ENCODE measurements around the gene HOXA9.

The HOXA9 gene

DNA sequence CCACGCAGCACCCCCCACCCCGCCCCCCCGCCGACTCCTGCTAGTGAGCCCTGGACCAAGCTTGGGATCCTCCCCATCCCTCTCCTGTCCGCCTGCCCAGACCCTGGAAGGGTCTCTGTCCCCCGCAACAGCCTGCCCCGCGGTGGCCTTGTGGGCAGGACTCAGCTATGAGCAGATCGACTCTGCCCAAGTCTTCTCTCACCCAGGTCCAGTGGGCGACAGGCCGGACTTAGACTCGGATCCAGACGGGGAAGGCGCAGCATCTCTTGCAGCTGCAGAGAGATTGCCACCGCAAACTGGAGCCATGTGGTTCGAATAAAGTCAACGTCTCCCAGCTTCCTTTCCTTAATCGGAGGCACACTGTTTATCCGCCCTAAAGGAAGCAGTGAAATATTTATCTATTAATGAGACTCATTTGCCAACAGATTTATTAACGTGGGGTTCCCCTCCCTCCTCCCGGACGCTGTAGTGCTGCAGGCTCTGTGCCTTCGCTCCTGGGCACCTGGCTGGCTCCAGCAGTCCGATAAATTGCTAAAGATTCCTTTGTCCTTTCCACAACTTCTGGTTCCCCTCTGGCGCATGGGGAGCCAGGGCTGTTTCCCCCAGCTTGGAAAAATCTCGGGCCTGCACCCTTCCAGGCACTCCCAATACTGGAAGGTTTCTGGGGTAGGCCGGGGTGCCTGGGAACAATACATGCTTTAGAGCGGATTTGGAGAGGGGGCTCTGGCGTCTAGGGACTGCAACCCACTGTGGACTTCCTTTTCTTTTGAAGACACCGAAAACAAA lies 8.2 kb downstream of the HOXA9 start:
- Mint-ChIP-seq H3K27me3 (peaks cover 100% of the 10 kb centered on the region), H3K27ac (peak overlapping the region; percentile 80), H3K9me3 (peaks cover 1% of the 10 kb centered on the region), H3K4me3 (peak overlapping the region; percentile 48), H3K4me1 (peaks cover 21% of the 10 kb centered on the region), H3K36me3 (peaks cover 6% of the 10 kb centered on the region)
- peak; percentile 17 for DNase-seq
- CTCF ChIA-PET, result no interaction called here

- CTCF ChIA-PET, result no interaction called here
- peak within 1 kb of the TSS; percentile 80 for H3K27ac Mint-ChIP-seq
- H3K9me3 Mint-ChIP-seq, result peaks cover 1% of the 10 kb centered on the region
- H3K27me3 Mint-ChIP-seq, result peaks cover 100% of the 10 kb centered on the region
- H3K4me1 Mint-ChIP-seq, result peaks cover 26% of the 10 kb centered on the region
- peaks cover 6% of the 10 kb centered on the region for H3K36me3 Mint-ChIP-seq
- H3K4me3 Mint-ChIP-seq, result peak within 1 kb of the TSS; percentile 48
- DNase-seq, result no peak
Measured at GRCh38 chr7:27156508-27156898, 8.8 kb downstream of the HOXA9 start, which contains the start of gene HOXA7. Gene HOXA7, minus strand, starts transcription at chr7:27156675. Its CDS starts 130 bp downstream, at chr7:27156545.

- peaks cover 1% of the 10 kb centered on the region for H3K9me3 Mint-ChIP-seq
- H3K27ac Mint-ChIP-seq, result peak overlapping the region; percentile 70
- CTCF ChIA-PET, result no interaction called here
- peaks cover 28% of the 10 kb centered on the region for H3K4me1 Mint-ChIP-seq
- peaks cover 6% of the 10 kb centered on the region for H3K36me3 Mint-ChIP-seq
- peaks cover 100% of the 10 kb centered on the region for H3K27me3 Mint-ChIP-seq
- H3K4me3 Mint-ChIP-seq, result peak overlapping the region; percentile 33
- DNase-seq, result no peak
Measured at GRCh38 chr7:27155816-27156507, 9.4 kb downstream of the HOXA9 start.

- no peak for DNase-seq
- Mint-ChIP-seq H3K36me3 (peaks cover 6% of the 10 kb centered on the region), H3K27ac (peak overlapping the region; percentile 61), H3K27me3 (peaks cover 100% of the 10 kb centered on the region), H3K9me3 (peaks cover 1% of the 10 kb centered on the region), H3K4me1 (peaks cover 26% of the 10 kb centered on the region), H3K4me3 (peak overlapping the region; percentile 33)
- CTCF ChIA-PET, result no interaction called here
Measured at GRCh38 chr7:27154901-27155815, 10.2 kb downstream of the HOXA9 start.

GRCh38 chr7:27154369-27154768 lies 11.0 kb downstream of the HOXA9 start:
- DNase-seq, result no peak
- no peak overlapping the region for H3K27ac Mint-ChIP-seq
- peaks cover 100% of the 10 kb centered on the region for H3K27me3 Mint-ChIP-seq
- no peak overlapping the region for H3K4me3 Mint-ChIP-seq
- H3K9me3 Mint-ChIP-seq, result peaks cover 1% of the 10 kb centered on the region
- CTCF ChIA-PET, result no interaction called here
- H3K4me1 Mint-ChIP-seq, result peaks cover 24% of the 10 kb centered on the region
- peaks cover 6% of the 10 kb centered on the region for H3K36me3 Mint-ChIP-seq

DNA sequence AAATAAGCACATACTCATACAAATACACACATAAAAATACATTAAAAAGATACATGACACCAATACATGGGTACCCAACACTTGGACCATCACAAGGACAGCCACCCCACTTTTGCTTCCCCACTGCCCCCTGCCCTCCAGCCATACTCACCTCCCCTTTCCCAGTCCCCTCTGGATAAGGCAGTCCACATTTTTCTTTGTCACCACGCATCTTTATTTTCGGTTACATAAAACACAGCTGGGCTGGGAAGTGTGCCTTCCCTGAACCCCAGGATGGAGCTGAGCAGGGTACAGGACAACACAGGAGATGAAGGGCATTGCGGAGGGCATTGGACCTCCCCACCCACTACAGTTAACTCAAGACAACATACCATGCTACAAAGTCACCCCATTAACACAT lies 11.8 kb downstream of the HOXA9 start:
- peaks cover 22% of the 10 kb centered on the region for H3K4me1 Mint-ChIP-seq
- peak overlapping the region; percentile 52 for H3K27ac Mint-ChIP-seq
- CTCF ChIA-PET, result no interaction called here
- DNase-seq, result no peak
- H3K4me3 Mint-ChIP-seq, result no peak overlapping the region
- peaks cover 100% of the 10 kb centered on the region for H3K27me3 Mint-ChIP-seq
- peaks cover 3% of the 10 kb centered on the region for H3K36me3 Mint-ChIP-seq
- H3K9me3 Mint-ChIP-seq, result peaks cover 1% of the 10 kb centered on the region

GRCh38 chr7:27152816-27153442 lies 12.4 kb downstream of the HOXA9 start:
- peaks cover 100% of the 10 kb centered on the region for H3K27me3 Mint-ChIP-seq
- DNase-seq, result no peak
- no peak overlapping the region for H3K4me3 Mint-ChIP-seq
- CTCF ChIA-PET, result interaction anchor here (1.0 kb wide), 1 partner anchor 56 kb away, joined by 4 read pairs; no protein-coding TSS in a partner anchor
- H3K9me3 Mint-ChIP-seq, result peaks cover 1% of the 10 kb centered on the region
- peaks cover 27% of the 10 kb centered on the region for H3K4me1 Mint-ChIP-seq
- peak overlapping the region; percentile 52 for H3K27ac Mint-ChIP-seq
- H3K36me3 Mint-ChIP-seq, result peaks cover 1% of the 10 kb centered on the region

DNA sequence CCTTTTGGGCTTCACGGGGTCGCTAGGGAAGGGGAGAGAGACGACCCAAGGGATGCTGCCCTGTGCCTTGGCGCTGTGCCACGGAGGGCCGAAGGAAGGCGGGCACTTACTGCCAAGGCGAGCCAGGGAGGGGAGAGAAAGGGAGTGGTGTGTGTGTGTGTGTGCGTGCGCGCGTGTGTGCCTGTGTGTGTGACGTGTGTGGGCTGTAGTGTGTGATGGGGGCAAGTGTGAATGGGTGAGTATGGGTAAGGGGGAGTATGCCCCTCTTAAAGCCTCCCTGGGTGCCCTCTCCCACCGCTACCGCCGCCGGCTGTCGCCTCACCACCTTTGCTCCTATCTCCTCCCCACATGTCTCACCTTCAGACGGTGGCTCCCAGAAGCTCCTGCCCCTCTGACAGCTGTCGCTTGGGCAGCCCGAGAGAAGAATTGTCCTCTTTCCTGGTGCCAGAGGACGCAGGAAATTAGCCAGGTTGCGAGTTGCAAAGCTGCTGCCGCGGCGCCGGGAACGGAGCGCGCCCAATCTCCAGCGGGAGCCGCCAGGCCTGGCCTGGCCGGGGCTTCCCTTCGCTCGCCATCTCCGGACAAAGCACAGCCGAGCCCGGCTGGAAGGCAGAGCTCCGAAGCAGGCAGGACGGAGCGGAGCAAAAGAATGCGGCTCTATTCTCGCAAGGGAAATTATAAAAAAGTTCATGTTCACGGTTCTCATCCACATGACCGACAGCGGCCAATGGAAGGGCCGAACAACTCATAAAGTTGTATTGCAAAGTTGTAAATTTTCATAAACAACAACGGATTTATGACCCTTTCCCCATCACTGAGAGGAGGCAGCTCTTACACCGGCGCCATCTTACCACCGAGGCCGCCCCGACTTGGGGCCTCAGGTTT lies 13.2 kb downstream of the HOXA9 start, which contains the start of gene HOXA3:
TSS of gene HOXA3 (minus strand) at position 653 of the 885 bp plus-strand sequence. CDS start 41,943 bp downstream, outside the sequence.
- H3K27ac Mint-ChIP-seq, result peak within 1 kb of the TSS; percentile 71
- peaks cover 1% of the 10 kb centered on the region for H3K36me3 Mint-ChIP-seq
- CTCF ChIA-PET, result interaction anchor here (1.0 to 1.7 kb wide), 2 partner anchors 55 to 56 kb away, joined by 4 to 6 read pairs; partner anchors contain the start of gene HOXA1
- H3K4me3 Mint-ChIP-seq, result peak within 1 kb of the TSS; percentile 54
- peaks cover 1% of the 10 kb centered on the region for H3K9me3 Mint-ChIP-seq
- H3K27me3 Mint-ChIP-seq, result peaks cover 100% of the 10 kb centered on the region
- no peak for DNase-seq
- H3K4me1 Mint-ChIP-seq, result peaks cover 27% of the 10 kb centered on the region

- CTCF ChIA-PET, result interaction anchor here (0.8 to 2.0 kb wide), 6 partner anchors 10 to 89 kb away, joined by 3 to 15 read pairs (median 4); partner anchors contain the start of gene HOXA1
- peak overlapping the region; percentile 54 for H3K4me3 Mint-ChIP-seq
- DNase-seq, result no peak
- H3K27ac Mint-ChIP-seq, result peak overlapping the region; percentile 71
- peaks cover 1% of the 10 kb centered on the region for H3K36me3 Mint-ChIP-seq
- peaks cover 27% of the 10 kb centered on the region for H3K4me1 Mint-ChIP-seq
- peaks cover 100% of the 10 kb centered on the region for H3K27me3 Mint-ChIP-seq
- peaks cover 1% of the 10 kb centered on the region for H3K9me3 Mint-ChIP-seq
Measured at GRCh38 chr7:27151341-27151930, 13.9 kb downstream of the HOXA9 start.

- peak overlapping the region; percentile 54 for H3K4me3 Mint-ChIP-seq
- peaks cover 27% of the 10 kb centered on the region for H3K4me1 Mint-ChIP-seq
- H3K36me3 Mint-ChIP-seq, result peaks cover 1% of the 10 kb centered on the region
- peak; percentile 63 for DNase-seq
- H3K27ac Mint-ChIP-seq, result no peak overlapping the region
- H3K9me3 Mint-ChIP-seq, result peaks cover 1% of the 10 kb centered on the region
- H3K27me3 Mint-ChIP-seq, result peaks cover 100% of the 10 kb centered on the region
- CTCF ChIA-PET, result interaction anchor here (0.8 to 2.0 kb wide), 8 partner anchors 11 to 470 kb away, joined by 3 to 15 read pairs (median 4); partner anchors contain the start of gene HOXA1
Measured at GRCh38 chr7:27150568-27151340, 14.6 kb downstream of the HOXA9 start.

DNA sequence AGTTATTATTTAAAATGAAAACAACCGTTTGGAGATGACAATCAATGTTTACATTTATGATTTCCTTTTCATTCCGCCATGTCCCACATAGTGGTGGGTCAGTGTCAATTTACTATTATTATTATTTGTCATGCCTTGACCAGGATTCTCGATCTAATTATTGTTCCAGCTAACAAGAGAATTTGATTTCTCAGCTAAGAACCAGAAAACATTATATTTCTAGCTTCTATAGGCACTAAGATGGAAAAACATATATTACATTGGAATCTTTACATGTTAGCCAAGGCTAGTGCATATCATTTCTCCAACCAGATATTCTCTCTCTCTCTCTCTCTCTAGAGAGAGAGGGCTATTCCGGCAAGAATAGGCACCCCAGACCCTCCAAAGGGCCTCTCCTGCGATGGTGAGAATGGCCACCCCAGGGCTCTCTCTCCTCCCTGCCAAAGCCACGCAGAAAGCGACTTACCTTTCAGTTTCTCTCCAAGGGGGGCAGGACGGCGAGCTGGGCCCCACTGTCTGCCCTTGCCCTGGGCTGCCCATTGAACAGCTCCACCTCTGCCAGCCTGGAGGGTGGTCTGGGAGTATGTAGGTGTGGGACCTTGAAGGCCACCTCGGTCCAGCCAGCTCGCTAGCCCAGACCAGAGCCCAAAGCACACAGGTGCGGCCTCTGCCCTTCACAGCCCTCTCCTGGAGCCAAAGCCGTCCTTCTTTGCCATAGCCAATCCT lies 15.3 kb downstream of the HOXA9 start:
- Mint-ChIP-seq H3K36me3 (peaks cover 1% of the 10 kb centered on the region), H3K9me3 (no peaks in the 10 kb centered on the region), H3K27me3 (peaks cover 100% of the 10 kb centered on the region), H3K4me3 (peak overlapping the region; percentile 23), H3K4me1 (peaks cover 23% of the 10 kb centered on the region), H3K27ac (no peak overlapping the region)
- CTCF ChIA-PET, result interaction anchor here (0.9 to 2.0 kb wide), 13 partner anchors 12 to 469 kb away, joined by 3 to 15 read pairs (median 4); partner anchors contain the start of gene HOXA1
- DNase-seq, result no peak

Measured in activated naive CD4-positive, alpha-beta T cell treated with anti-CD3 and anti-CD28 coated beads, Interleukin-2, amount 10 ng/mL, durations not matched to agents 7 days and 5 days (primary cell).